CD14-positive monocyte (primary cell): Measurements from ENCODE around the gene ZNF385A. TPM values are rescaled to one million over a fixed set of nuclear protein-coding genes. Genes with fewer than 3 reads are reported as not detected.

Source experiments
- DNase-seq, 3 donors: peaks; one replicate each; pipeline ENCODE4 v3.0.0-alpha.2; 2011 to 2022
- H2AFZ ChIP-seq: 2 replicates; pipeline ENCODE4 v1.6.0; 2012; ENCODE audit warnings: mild to moderate bottlenecking, low read depth, low read length, inconsistent platforms; ENCODE audit not compliant: insufficient read depth, poor library complexity, severe bottlenecking
- H3K27ac ChIP-seq, 2 donors: 1 replicate in 1 of 2; 2 replicates in 1 of 2; pipeline ENCODE4 v1.5.1; 2012 to 2013; ENCODE audit warnings: low read length in 2 of 2, control low read depth in 1 of 2, inconsistent platforms in 1 of 2, low read depth in 1 of 2, mild to moderate bottlenecking in 1 of 2
- H3K27me3 ChIP-seq, 2 donors: one replicate each; pipeline versions ENCODE4 v1.6.0 to v1.6.1; 2011 to 2013; ENCODE audit warnings: low read length in 2 of 2; ENCODE audit not compliant: control insufficient read depth in 2 of 2, insufficient read depth in 2 of 2
- H3K36me3 ChIP-seq, 2 donors: replicated peaks in 1 of 2; 1 replicate in 1 of 2; 2 replicates in 1 of 2; pipeline versions ENCODE4 v1.5.1 to v1.6.1; 2012 to 2013; ENCODE audit warnings: low read length in 2 of 2, control low read depth in 1 of 2, inconsistent platforms in 1 of 2, mild to moderate bottlenecking in 1 of 2; ENCODE audit not compliant: insufficient read depth in 2 of 2, control insufficient read depth in 1 of 2
- H3K4me1 ChIP-seq, 2 donors: 1 replicate in 1 of 2; 2 replicates in 1 of 2; pipeline versions ENCODE4 v1.5.1 to v1.6.1; 2012 to 2013; ENCODE audit warnings: low read length in 2 of 2, control low read depth in 1 of 2, inconsistent platforms in 1 of 2, mild to moderate bottlenecking in 1 of 2, moderate library complexity in 1 of 2; ENCODE audit not compliant: insufficient read depth in 2 of 2, control insufficient read depth in 1 of 2
- H3K4me2 ChIP-seq: replicated peaks from 2 replicates; pipeline ENCODE3; 2012; ENCODE audit warnings: low read length, moderate library complexity, mild to moderate bottlenecking; ENCODE audit not compliant: poor library complexity, severe bottlenecking; ENCODE audit errors: extremely low read depth
- H3K4me3 ChIP-seq, 3 experiments: fragments of 200-600 bp in 1 of 3; sonication (generic) in 1 of 3; replicated peaks in 1 of 3; 1 replicate in 2 of 3; 2 replicates in 1 of 3; pipeline ENCODE4 v1.5.1; 2011 to 2013; ENCODE audit warnings: low read length in 3 of 3, mild to moderate bottlenecking in 3 of 3, control low read depth in 2 of 3, low read depth in 2 of 3, inconsistent platforms in 1 of 3, moderate library complexity in 1 of 3
- H3K79me2 ChIP-seq: 2 replicates; pipeline ENCODE4 v1.6.0; 2012; ENCODE audit warnings: mild to moderate bottlenecking, control low read depth, inconsistent platforms, low read length, moderate library complexity; ENCODE audit not compliant: insufficient read depth
- H3K9ac ChIP-seq: 2 replicates; pipeline ENCODE4 v1.6.0; 2017; ENCODE audit warnings: low read length, mild to moderate bottlenecking; ENCODE audit not compliant: insufficient read depth, poor library complexity, severe bottlenecking
- H3K9me3 ChIP-seq, 2 donors: replicated peaks in 1 of 2; 1 replicate in 1 of 2; 2 replicates in 1 of 2; pipeline versions ENCODE4 v1.5.1 to v1.6.1; 2012 to 2013; ENCODE audit warnings: low read length in 2 of 2, control low read depth in 1 of 2; ENCODE audit not compliant: control insufficient read depth in 1 of 2, insufficient read depth in 1 of 2
- H4K20me1 ChIP-seq: 2 replicates; pipeline ENCODE4 v1.6.0; 2012; ENCODE audit warnings: mild to moderate bottlenecking, low read length, control low read depth, moderate library complexity; ENCODE audit not compliant: insufficient read depth
- H3K27ac Mint-ChIP-seq, 7 donors: one replicate each; pipeline ENCODE4 v1.8.0; 2020; ENCODE audit warnings: mild to moderate bottlenecking in 7 of 7, mixed read lengths in 7 of 7, moderate library complexity in 6 of 7, inconsistent platforms in 2 of 7
- H3K27me3 Mint-ChIP-seq, 3 donors: one replicate each; pipeline ENCODE4 v1.8.0; 2021 to 2022; ENCODE audit warnings: low read depth in 3 of 3, mild to moderate bottlenecking in 3 of 3, mixed read lengths in 3 of 3, moderate library complexity in 3 of 3, inconsistent platforms in 1 of 3
- H3K36me3 Mint-ChIP-seq, 2 donors: one replicate each; pipeline ENCODE4 v1.8.0; 2020; ENCODE audit warnings: mixed read lengths in 2 of 2, inconsistent platforms in 1 of 2, mild to moderate bottlenecking in 1 of 2
- H3K4me1 Mint-ChIP-seq: one replicate; pipeline ENCODE4 v1.8.0; 2020; ENCODE audit warnings: mild to moderate bottlenecking, mixed read lengths
- H3K4me3 Mint-ChIP-seq, 2 donors: one replicate each; pipeline ENCODE4 v1.8.0; 2020; ENCODE audit warnings: mild to moderate bottlenecking in 2 of 2, mixed read lengths in 2 of 2, moderate library complexity in 1 of 2
- H3K9me3 Mint-ChIP-seq, 7 donors: one replicate each; pipeline ENCODE4 v1.8.0; 2020 to 2022; ENCODE audit warnings: mixed read lengths in 7 of 7, mild to moderate bottlenecking in 6 of 7, moderate library complexity in 6 of 7, inconsistent platforms in 2 of 7
- CTCF ChIP-seq: fragments of 200-600 bp; IDR thresholded peaks from one replicate; pipeline ENCODE4 v1.8.0; 2022; ENCODE audit warnings: antibody characterized with exemption, mild to moderate bottlenecking
- WGBS: methylation state at CpG from one replicate; pipeline ENCODE4 v1.1.5; 2013; ENCODE audit warnings: missing lambda C conversion rate; ENCODE audit not compliant: insufficient coverage; 5-methylcytosine and 5-hydroxymethylcytosine counted together
- intact Hi-C, 2 donors: fragments of 100-400 bp; cut with micrococcal nuclease; formaldehyde crosslinking; loops; one replicate each; pipeline versions ENCODE4 v1.15.0 to v1.15.1; 2023
- polyA plus RNA-seq, 3 donors: library from polyadenylated mRNA; depleted of rRNA in 1 of 3; unstranded in 2 of 3; stranded (reverse) in 1 of 3; fragments of 300-500 nt in 2 of 3; fragments of >200 nt in 1 of 3; fragmentation: Illumina TruSeq in 2 of 3; gene quantifications; 1 replicate in 2 of 3; 2 replicates in 1 of 3; pipeline ENCODE4 v1.2.3, GENCODE V29; 2012 to 2021

ZNF385A gene
- polyA plus RNA-seq, 3 donors, result 53.9 to 97.6 (median 78.3) TPM

GRCh38 chr12:54401119-54401518 lies 16.6 kb upstream of the ZNF385A start:
- TF ChIP-seq CTCF, result no peak
- WGBS, result no CpG with 5 or more reads among the region's 2 CpGs
- no peak overlapping the region for H3K4me3 Mint-ChIP-seq
- H3K27ac Mint-ChIP-seq, result peak overlapping the region in 6 of 7 donors; percentile 25 to 84 (median 75)
- Histone ChIP-seq H3K9me3 (no peaks in the 10 kb centered on the region), H4K20me1 (peaks cover 96% of the 10 kb centered on the region), H3K4me2 (no peak overlapping the region), H3K27ac (peak overlapping the region in 1 of 2 donors; percentile 17), H2AFZ (no peak overlapping the region), H3K9ac (no peak overlapping the region), H3K4me3 (no peak overlapping the region), H3K27me3 (no peaks in the 10 kb centered on the region), H3K36me3 (peaks cover 99 to 100% of the 10 kb centered on the region in 2 donors), H3K79me2 (peaks cover 48% of the 10 kb centered on the region), H3K4me1 (peaks cover 0 to 5% of the 10 kb centered on the region in 2 donors)
- H3K9me3 Mint-ChIP-seq, result peaks cover 0 to 5% (median 0%) of the 10 kb centered on the region in 7 donors
- no peaks in the 10 kb centered on the region for H3K27me3 Mint-ChIP-seq
- H3K4me1 Mint-ChIP-seq, result peaks cover 9% of the 10 kb centered on the region
- H3K36me3 Mint-ChIP-seq, result peaks cover 93 to 100% of the 10 kb centered on the region in 2 donors
- intact Hi-C loops, result no loop called here
- DNase-seq, result no peak

- Histone ChIP-seq H2AFZ (no peak overlapping the region), H3K4me3 (no peak overlapping the region), H3K4me1 (peaks cover 8 to 16% of the 10 kb centered on the region in 2 donors), H3K9me3 (no peaks in the 10 kb centered on the region), H3K9ac (no peak overlapping the region), H3K27ac (peak overlapping the region; percentile 10 to 25), H4K20me1 (peaks cover 94% of the 10 kb centered on the region), H3K79me2 (peaks cover 34% of the 10 kb centered on the region), H3K4me2 (no peak overlapping the region), H3K36me3 (peaks cover 94 to 99% of the 10 kb centered on the region in 2 donors), H3K27me3 (no peaks in the 10 kb centered on the region)
- DNase-seq, result peak; percentile 84 to 86 (median 85)
- Mint-ChIP-seq H3K36me3 (peaks cover 92 to 99% of the 10 kb centered on the region in 2 donors), H3K27ac (peak overlapping the region in 5 of 7 donors; percentile 35 to 73 (median 43)), H3K9me3 (peaks cover 0 to 5% (median 0%) of the 10 kb centered on the region in 7 donors), H3K4me3 (no peak overlapping the region), H3K27me3 (no peaks in the 10 kb centered on the region), H3K4me1 (peaks cover 10% of the 10 kb centered on the region)
- 76% methylated on average over 5 of the region's 8 CpGs for WGBS
- intact Hi-C loops, result loop anchor here in 1 of 2 donors (1.0 kb wide), 1 partner anchor 40 kb away; no protein-coding TSS in a partner anchor
- peak; percentile 97 for TF ChIP-seq CTCF
These were observed 14.7 kb upstream of the ZNF385A start for GRCh38 chr12:54398995-54399793.
